Measurements from ENCODE around the gene DRP2. TPM values are rescaled to one million over a fixed set of nuclear protein-coding genes. Genes with fewer than 3 reads are reported as not detected.

Gene DRP2, protein sequence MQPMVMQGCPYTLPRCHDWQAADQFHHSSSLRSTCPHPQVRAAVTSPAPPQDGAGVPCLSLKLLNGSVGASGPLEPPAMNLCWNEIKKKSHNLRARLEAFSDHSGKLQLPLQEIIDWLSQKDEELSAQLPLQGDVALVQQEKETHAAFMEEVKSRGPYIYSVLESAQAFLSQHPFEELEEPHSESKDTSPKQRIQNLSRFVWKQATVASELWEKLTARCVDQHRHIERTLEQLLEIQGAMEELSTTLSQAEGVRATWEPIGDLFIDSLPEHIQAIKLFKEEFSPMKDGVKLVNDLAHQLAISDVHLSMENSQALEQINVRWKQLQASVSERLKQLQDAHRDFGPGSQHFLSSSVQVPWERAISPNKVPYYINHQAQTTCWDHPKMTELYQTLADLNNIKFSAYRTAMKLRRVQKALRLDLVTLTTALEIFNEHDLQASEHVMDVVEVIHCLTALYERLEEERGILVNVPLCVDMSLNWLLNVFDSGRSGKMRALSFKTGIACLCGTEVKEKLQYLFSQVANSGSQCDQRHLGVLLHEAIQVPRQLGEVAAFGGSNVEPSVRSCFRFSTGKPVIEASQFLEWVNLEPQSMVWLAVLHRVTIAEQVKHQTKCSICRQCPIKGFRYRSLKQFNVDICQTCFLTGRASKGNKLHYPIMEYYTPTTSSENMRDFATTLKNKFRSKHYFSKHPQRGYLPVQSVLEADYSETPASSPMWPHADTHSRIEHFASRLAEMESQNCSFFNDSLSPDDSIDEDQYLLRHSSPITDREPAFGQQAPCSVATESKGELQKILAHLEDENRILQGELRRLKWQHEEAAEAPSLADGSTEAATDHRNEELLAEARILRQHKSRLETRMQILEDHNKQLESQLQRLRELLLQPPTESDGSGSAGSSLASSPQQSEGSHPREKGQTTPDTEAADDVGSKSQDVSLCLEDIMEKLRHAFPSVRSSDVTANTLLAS
- total RNA-seq (under 1 TPM; under 0.01 to 0.23 TPM), polyA plus RNA-seq (not detected)

DNA sequence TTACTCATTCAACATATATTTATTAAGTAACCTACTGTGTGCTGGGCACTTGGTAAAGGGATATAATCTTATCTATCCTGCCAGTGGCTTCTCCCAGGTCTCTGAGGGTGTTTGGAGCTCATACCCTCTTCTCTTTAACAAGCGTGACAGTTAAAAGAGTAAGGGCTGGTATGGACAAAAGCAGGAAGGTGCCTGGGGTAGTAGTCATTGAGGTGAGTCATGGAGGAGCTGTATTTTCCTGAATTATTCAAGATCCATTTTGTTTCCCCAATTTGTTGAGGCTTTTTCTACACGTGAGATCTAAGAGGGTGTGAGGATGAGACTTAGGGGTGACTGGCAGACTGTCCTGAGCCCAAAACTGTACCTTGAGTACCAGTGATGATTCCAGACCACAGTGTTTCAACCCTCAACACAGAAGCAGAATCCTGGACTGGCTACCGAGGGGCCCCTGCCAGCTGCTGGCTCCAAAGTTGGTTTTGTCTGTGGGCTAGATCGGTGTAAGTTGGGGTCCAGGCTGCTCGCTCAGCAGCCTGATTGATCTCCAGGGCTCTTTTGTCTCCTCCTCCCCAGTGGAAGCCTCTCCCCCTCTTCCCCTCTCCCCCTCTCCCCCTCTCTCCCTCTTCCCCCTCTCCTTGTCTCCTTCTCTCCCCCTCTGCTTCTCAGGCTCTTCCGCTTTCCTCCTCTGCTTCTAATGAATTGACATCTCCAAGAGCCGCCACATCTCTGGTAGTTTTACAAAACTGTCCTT, at the start of gene DRP2:
DRP2 (plus strand) TSS at position 671 of the 748 bp plus-strand sequence. CDS start 11,862 bp downstream, outside the sequence.
- 78% methylated on average over 7 of the region's 7 CpGs for WGBS
- TF ChIP-seq HNF4A (conservative IDR thresholded peaks at IDR 0.05), result no peak
- no peak for TF ChIP-seq FOXA2 (IDR thresholded peaks at IDR 0.05)
- TF ChIP-seq, protein P1, sequence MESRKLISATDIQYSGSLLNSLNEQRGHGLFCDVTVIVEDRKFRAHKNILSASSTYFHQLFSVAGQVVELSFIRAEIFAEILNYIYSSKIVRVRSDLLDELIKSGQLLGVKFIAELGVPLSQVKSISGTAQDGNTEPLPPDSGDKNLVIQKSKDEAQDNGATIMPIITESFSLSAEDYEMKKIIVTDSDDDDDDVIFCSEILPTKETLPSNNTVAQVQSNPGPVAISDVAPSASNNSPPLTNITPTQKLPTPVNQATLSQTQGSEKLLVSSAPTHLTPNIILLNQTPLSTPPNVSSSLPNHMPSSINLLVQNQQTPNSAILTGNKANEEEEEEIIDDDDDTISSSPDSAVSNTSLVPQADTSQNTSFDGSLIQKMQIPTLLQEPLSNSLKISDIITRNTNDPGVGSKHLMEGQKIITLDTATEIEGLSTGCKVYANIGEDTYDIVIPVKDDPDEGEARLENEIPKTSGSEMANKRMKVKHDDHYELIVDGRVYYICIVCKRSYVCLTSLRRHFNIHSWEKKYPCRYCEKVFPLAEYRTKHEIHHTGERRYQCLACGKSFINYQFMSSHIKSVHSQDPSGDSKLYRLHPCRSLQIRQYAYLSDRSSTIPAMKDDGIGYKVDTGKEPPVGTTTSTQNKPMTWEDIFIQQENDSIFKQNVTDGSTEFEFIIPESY (IDR thresholded peaks at IDR 0.05), result no peak
- TF ChIP-seq EGR1 (IDR thresholded peaks at IDR 0.05; ENCODE audit: low read depth in 2 of 2), result no peak
- no peak for TF ChIP-seq HNF4G (IDR thresholded peaks at IDR 0.05)
- TF ChIP-seq, protein P2, sequence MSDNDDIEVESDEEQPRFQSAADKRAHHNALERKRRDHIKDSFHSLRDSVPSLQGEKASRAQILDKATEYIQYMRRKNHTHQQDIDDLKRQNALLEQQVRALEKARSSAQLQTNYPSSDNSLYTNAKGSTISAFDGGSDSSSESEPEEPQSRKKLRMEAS (IDR thresholded peaks at IDR 0.05), result no peak
- no peak for TF ChIP-seq JUND (IDR thresholded peaks at IDR 0.05)
- TF ChIP-seq, protein P3, sequence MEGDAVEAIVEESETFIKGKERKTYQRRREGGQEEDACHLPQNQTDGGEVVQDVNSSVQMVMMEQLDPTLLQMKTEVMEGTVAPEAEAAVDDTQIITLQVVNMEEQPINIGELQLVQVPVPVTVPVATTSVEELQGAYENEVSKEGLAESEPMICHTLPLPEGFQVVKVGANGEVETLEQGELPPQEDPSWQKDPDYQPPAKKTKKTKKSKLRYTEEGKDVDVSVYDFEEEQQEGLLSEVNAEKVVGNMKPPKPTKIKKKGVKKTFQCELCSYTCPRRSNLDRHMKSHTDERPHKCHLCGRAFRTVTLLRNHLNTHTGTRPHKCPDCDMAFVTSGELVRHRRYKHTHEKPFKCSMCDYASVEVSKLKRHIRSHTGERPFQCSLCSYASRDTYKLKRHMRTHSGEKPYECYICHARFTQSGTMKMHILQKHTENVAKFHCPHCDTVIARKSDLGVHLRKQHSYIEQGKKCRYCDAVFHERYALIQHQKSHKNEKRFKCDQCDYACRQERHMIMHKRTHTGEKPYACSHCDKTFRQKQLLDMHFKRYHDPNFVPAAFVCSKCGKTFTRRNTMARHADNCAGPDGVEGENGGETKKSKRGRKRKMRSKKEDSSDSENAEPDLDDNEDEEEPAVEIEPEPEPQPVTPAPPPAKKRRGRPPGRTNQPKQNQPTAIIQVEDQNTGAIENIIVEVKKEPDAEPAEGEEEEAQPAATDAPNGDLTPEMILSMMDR (IDR thresholded peaks at IDR 0.05; ENCODE audit: low read depth, low read length, missing input control), result no peak
- no peak for TF ChIP-seq RXRA (IDR thresholded peaks at IDR 0.05)
- TF ChIP-seq YY1 (IDR thresholded peaks at IDR 0.05), result no peak
- TF ChIP-seq, protein P4, sequence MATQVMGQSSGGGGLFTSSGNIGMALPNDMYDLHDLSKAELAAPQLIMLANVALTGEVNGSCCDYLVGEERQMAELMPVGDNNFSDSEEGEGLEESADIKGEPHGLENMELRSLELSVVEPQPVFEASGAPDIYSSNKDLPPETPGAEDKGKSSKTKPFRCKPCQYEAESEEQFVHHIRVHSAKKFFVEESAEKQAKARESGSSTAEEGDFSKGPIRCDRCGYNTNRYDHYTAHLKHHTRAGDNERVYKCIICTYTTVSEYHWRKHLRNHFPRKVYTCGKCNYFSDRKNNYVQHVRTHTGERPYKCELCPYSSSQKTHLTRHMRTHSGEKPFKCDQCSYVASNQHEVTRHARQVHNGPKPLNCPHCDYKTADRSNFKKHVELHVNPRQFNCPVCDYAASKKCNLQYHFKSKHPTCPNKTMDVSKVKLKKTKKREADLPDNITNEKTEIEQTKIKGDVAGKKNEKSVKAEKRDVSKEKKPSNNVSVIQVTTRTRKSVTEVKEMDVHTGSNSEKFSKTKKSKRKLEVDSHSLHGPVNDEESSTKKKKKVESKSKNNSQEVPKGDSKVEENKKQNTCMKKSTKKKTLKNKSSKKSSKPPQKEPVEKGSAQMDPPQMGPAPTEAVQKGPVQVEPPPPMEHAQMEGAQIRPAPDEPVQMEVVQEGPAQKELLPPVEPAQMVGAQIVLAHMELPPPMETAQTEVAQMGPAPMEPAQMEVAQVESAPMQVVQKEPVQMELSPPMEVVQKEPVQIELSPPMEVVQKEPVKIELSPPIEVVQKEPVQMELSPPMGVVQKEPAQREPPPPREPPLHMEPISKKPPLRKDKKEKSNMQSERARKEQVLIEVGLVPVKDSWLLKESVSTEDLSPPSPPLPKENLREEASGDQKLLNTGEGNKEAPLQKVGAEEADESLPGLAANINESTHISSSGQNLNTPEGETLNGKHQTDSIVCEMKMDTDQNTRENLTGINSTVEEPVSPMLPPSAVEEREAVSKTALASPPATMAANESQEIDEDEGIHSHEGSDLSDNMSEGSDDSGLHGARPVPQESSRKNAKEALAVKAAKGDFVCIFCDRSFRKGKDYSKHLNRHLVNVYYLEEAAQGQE (IDR thresholded peaks at IDR 0.05), result no peak
- no peak for TF ChIP-seq FOXA1 (IDR thresholded peaks at IDR 0.05)
- TF ChIP-seq, protein P5, sequence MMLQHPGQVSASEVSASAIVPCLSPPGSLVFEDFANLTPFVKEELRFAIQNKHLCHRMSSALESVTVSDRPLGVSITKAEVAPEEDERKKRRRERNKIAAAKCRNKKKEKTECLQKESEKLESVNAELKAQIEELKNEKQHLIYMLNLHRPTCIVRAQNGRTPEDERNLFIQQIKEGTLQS (IDR thresholded peaks at IDR 0.05), result no peak
- TF ChIP-seq GABPA (IDR thresholded peaks at IDR 0.05 in 1 of 2, conservative IDR thresholded peaks at IDR 0.05 in 1 of 2), result no peak
- TF ChIP-seq SP1 (IDR thresholded peaks at IDR 0.05), result no peak
- TF ChIP-seq TAF1 (conservative IDR thresholded peaks at IDR 0.05), result no peak
- TF ChIP-seq RAD21 (IDR thresholded peaks at IDR 0.05), result no peak
- no peak for TF ChIP-seq NR2F2 (IDR thresholded peaks at IDR 0.05)
- no peaks in the 10 kb centered on the region for H3K4me1 ChIP-seq (ENCODE audit: control insufficient read depth in 4 of 4, insufficient read depth in 4 of 4, low read length in 3 of 4)
- H3K4me3 ChIP-seq (ENCODE audit: low read depth in 1 of 3, low read length in 3 of 3), result no peak within 1 kb of the TSS
- no peak for DNase-seq (ENCODE audit: low spot score)
- no peak within 1 kb of the TSS for H3K27ac ChIP-seq (ENCODE audit: low read depth in 1 of 2, low read length in 2 of 2)
- no peaks in the 10 kb centered on the region for H3K36me3 ChIP-seq (ENCODE audit: control insufficient read depth in 4 of 4, insufficient read depth in 3 of 4, low read depth in 1 of 4, low read length in 3 of 4)
- no peak within 1 kb of the TSS for H3K9ac ChIP-seq (ENCODE audit: low read depth in 1 of 2, low read length in 2 of 2)
- no peaks in the 10 kb centered on the region for H3K9me3 ChIP-seq (ENCODE audit: control insufficient read depth in 4 of 4, low read length in 3 of 4)
- no peaks in the 10 kb centered on the region for H3K27me3 ChIP-seq (ENCODE audit: control insufficient read depth in 4 of 4, insufficient read depth in 4 of 4, low read length in 3 of 4)
